ENCODE measurements around the gene F8A3. TPM values are rescaled to one million over a fixed set of nuclear protein-coding genes. Genes with fewer than 3 reads are reported as not detected.

F8A3 gene
- total and polyA plus RNA-seq, 2 of the 8 experiments (the other 6 are each of a cell fraction or from before 2014, with no cell fraction given) = 0.11 to 0.60 TPM

- H2BK20ac ChIP-seq (ENCODE audit: low read length) = no peak overlapping the region
- no peak overlapping the region for H3K4ac ChIP-seq (replicated peaks; ENCODE audit: insufficient read length, low read depth, low read length)
- H3K79me2 ChIP-seq (ENCODE audit: control insufficient read depth in 1 of 2, insufficient read depth in 2 of 2, low read length in 2 of 2) = no peaks in the 10 kb centered on the region
- H2BK120ac ChIP-seq (replicated peaks; ENCODE audit: low read depth, low read length) = no peak overlapping the region
- H3K36me3 ChIP-seq (ENCODE audit: control insufficient read depth in 2 of 4, insufficient read depth in 4 of 4, low read length in 3 of 4) = no peaks in the 10 kb centered on the region
- H3K4me2 ChIP-seq (ENCODE audit: insufficient read depth in 1 of 2, low read depth in 2 of 2, low read length in 2 of 2) = no peak overlapping the region
- no peak overlapping the region for H2BK15ac ChIP-seq (ENCODE audit: low read length)
- no peak overlapping the region for H4K8ac ChIP-seq (ENCODE audit: extremely low read depth, insufficient read depth, low read length)
- H2BK5ac ChIP-seq (ENCODE audit: low read depth, low read length) = no peak overlapping the region
- H3K27me3 ChIP-seq (replicated peaks in 1 of 4; ENCODE audit: control insufficient read depth in 3 of 4, extremely low read depth in 1 of 4, insufficient read depth in 3 of 4, low read length in 3 of 4) = no peaks in the 10 kb centered on the region
- H3K4me1 ChIP-seq (replicated peaks in 1 of 4; ENCODE audit: control insufficient read depth in 3 of 4, insufficient read depth in 4 of 4, low read length in 3 of 4) = no peaks in the 10 kb centered on the region
- WGBS, 2 experiments (ENCODE audit: extremely low coverage in 1 of 2, insufficient coverage in 1 of 2, insufficient read length in 1 of 2, insufficient replicate concordance in 2 of 2, low coverage in 1 of 2, low lambda C conversion rate in 2 of 2, missing lambda C conversion rate in 1 of 2) = 100% methylated on average over 1 of the region's 2 CpGs; no CpG with 5 or more reads in 1 of the 2 experiments
- no peak overlapping the region for H3K56ac ChIP-seq (replicated peaks; ENCODE audit: insufficient read length, low read depth, low read length)
- ChIA-PET CTCF (ENCODE audit: partially characterized antibody) (no interaction called here), POLR2A (ENCODE audit: partially characterized antibody) (no interaction called here)
- DNase-seq (ENCODE audit: low read depth in 1 of 2, low spot score in 2 of 2) = no peak
- H3K9me3 ChIP-seq (ENCODE audit: insufficient read depth in 2 of 2, low read depth in 1 of 2, low read length in 1 of 2) = peaks cover 3 to 5% of the 10 kb centered on the region in 2 experiments; a peak in 1 of 4 replicates
- no peak overlapping the region for H4K91ac ChIP-seq (replicated peaks; ENCODE audit: insufficient read length, low read length)
- H2BK12ac ChIP-seq (ENCODE audit: low read depth, low read length) = no peak overlapping the region
- FAIRE-seq = no peak
- no peaks in the 10 kb centered on the region for H3K23me2 ChIP-seq (ENCODE audit: low read depth, low read length)
- H2AK5ac ChIP-seq (ENCODE audit: low read depth, low read length) = no peak overlapping the region
- no peak overlapping the region for H3K18ac ChIP-seq (ENCODE audit: extremely low read depth, low read length)
- H4K5ac ChIP-seq (ENCODE audit: insufficient read length, low read depth, low read length) = no peak overlapping the region
- H3K27ac ChIP-seq (ENCODE audit: low read depth, low read length) = no peak overlapping the region
- H3K14ac ChIP-seq (ENCODE audit: insufficient read length) = no peak overlapping the region
- H3K23ac ChIP-seq (ENCODE audit: insufficient read length) = no peak overlapping the region
- no peaks in the 10 kb centered on the region for H4K20me1 ChIP-seq (replicated peaks in 1 of 2; ENCODE audit: control insufficient read depth in 1 of 2, insufficient read depth in 2 of 2, low read length in 2 of 2)
- H3K9ac ChIP-seq (replicated peaks in 1 of 4; ENCODE audit: extremely low read depth in 1 of 4, low read depth in 3 of 4, low read length in 3 of 4) = no peak overlapping the region
- no peak overlapping the region for H3K4me3 ChIP-seq (ENCODE audit: extremely low read depth in 1 of 4, insufficient read depth in 2 of 4, low read depth in 3 of 4, low read length in 4 of 4)
- TF ChIP-seq CBX8 (IDR thresholded peaks at IDR 0.05; ENCODE audit: borderline replicate concordance, low read depth, low read length) = no peak
- TF ChIP-seq TBP (IDR thresholded peaks at IDR 0.05; ENCODE audit: low read depth, low read length) = no peak
- TF ChIP-seq CREB1 (IDR thresholded peaks at IDR 0.05) = no peak
- no peak for TF ChIP-seq ZNF274 (IDR thresholded peaks at IDR 0.05; ENCODE audit: borderline replicate concordance, extremely low read depth, low read length)
- no peak for TF ChIP-seq TCF12 (IDR thresholded peaks at IDR 0.05; ENCODE audit: low read depth, low read length)
- TF ChIP-seq SIN3A (conservative IDR thresholded peaks at IDR 0.05 in 1 of 2, IDR thresholded peaks at IDR 0.05 in 1 of 2; ENCODE audit: low read depth in 1 of 2, low read length in 2 of 2) = no peak
- no peak for TF ChIP-seq HDAC2 (IDR thresholded peaks at IDR 0.05; ENCODE audit: borderline replicate concordance in 1 of 2, low read depth in 2 of 2, low read length in 2 of 2)
- no peaks in the 10 kb centered on the region for H3K79me1 ChIP-seq (ENCODE audit: low read depth, low read length)
- no peak overlapping the region for H2AFZ ChIP-seq (ENCODE audit: low read length)
These were observed 22.7 kb downstream of the F8A3 start for GRCh38 chrX:155435744-155436112.

Measured in H1 (cell line).